OCI-M1 (cell line): ENCODE measurements around the gene RFX2.

ENCODE experiments used
- DNase-seq: peaks from one replicate; lab custom pipeline; 2025; lab: John Stamatoyannopoulos, UW

The RFX2 gene

GRCh38 chr19:5955636-5955935 lies 154.7 kb downstream of the RFX2 start:
- no peak for DNase-seq

GRCh38 chr19:5954293-5954692 lies 156.0 kb downstream of the RFX2 start:
- DNase-seq, result no peak

- DNase-seq, result peak; percentile 42
These were observed 156.6 kb downstream of the RFX2 start for GRCh38 chr19:5953680-5954213.

- peak; percentile 6 for DNase-seq
These were observed 157.2 kb downstream of the RFX2 start for GRCh38 chr19:5953030-5953589.

- DNase-seq, result no peak
These were observed 157.9 kb downstream of the RFX2 start for GRCh38 chr19:5952193-5953029.

GRCh38 chr19:5951338-5951861 lies 158.9 kb downstream of the RFX2 start:
- no peak for DNase-seq

GRCh38 chr19:5950741-5951140 lies 159.6 kb downstream of the RFX2 start:
- DNase-seq, result no peak

GRCh38 chr19:5949792-5950305 lies 160.5 kb downstream of the RFX2 start:
- no peak for DNase-seq

GRCh38 chr19:5948752-5949564 lies 161.3 kb downstream of the RFX2 start:
- no peak for DNase-seq

GRCh38 chr19:5947435-5947834 lies 162.9 kb downstream of the RFX2 start:
- no peak for DNase-seq

- no peak for DNase-seq
These were observed 166.7 kb downstream of the RFX2 start for GRCh38 chr19:5943623-5944022.
